DOHH2 (cell line): ENCODE measurements around the gene IL1R1.

Experiments used
- H3F3A ChIP-seq: fragments of 200-600 bp; sonication (generic), shearing (Covaris generic); 2 replicates; pipeline ENCODE4 v1.6.0; 2016; ENCODE audit warnings: antibody characterized with exemption, mild to moderate bottlenecking; ENCODE audit not compliant: control insufficient read depth, insufficient read depth
- H3K27ac ChIP-seq: fragments of 200-600 bp; sonication (generic); 2 replicates; pipeline ENCODE4 v1.5.1; 2014; ENCODE audit warnings: low read depth, mild to moderate bottlenecking, low read length, moderate library complexity
- H3K27me3 ChIP-seq: fragments of 200-600 bp; sonication (generic); 2 replicates; pipeline ENCODE4 v1.6.1; 2014; ENCODE audit warnings: mild to moderate bottlenecking, low read length, mixed read lengths; ENCODE audit not compliant: control insufficient read depth
- H3K36me3 ChIP-seq: fragments of 200-600 bp; sonication (generic); 2 replicates; pipeline ENCODE4 v1.6.1; 2014; ENCODE audit warnings: mild to moderate bottlenecking, low read length, moderate library complexity, mixed read lengths; ENCODE audit not compliant: control insufficient read depth
- H3K4me1 ChIP-seq: fragments of 200-600 bp; sonication (generic); 2 replicates; pipeline ENCODE4 v1.6.1; 2014; ENCODE audit warnings: mild to moderate bottlenecking, low read length, mixed read lengths; ENCODE audit not compliant: control insufficient read depth
- H3K4me2 ChIP-seq: fragments of 200-600 bp; sonication (generic); 2 replicates; pipeline ENCODE4 v1.6.0; 2014; ENCODE audit warnings: mild to moderate bottlenecking, low read length, moderate library complexity
- H3K4me3 ChIP-seq: fragments of 200-600 bp; sonication (generic); 2 replicates; pipeline ENCODE4 v1.5.1; 2014; ENCODE audit warnings: mild to moderate bottlenecking, low read length, mixed read lengths
- H3K79me2 ChIP-seq: fragments of 200-600 bp; sonication (generic); 2 replicates; pipeline ENCODE4 v1.6.1; 2014; ENCODE audit warnings: mild to moderate bottlenecking, low read length, mixed read lengths; ENCODE audit not compliant: control insufficient read depth
- H3K9me2 ChIP-seq: fragments of 200-600 bp; sonication (generic); replicated peaks from 2 replicates; pipeline ENCODE4 v1.6.1; 2014; ENCODE audit warnings: mild to moderate bottlenecking, low read length, mixed read lengths; ENCODE audit not compliant: control insufficient read depth
- H3K9me3 ChIP-seq: fragments of 200-600 bp; sonication (generic); 2 replicates; pipeline ENCODE4 v1.6.1; 2014; ENCODE audit warnings: antibody characterized with exemption, low read length, mixed read lengths; ENCODE audit not compliant: control insufficient read depth, insufficient read depth
- H4K20me1 ChIP-seq: fragments of 200-600 bp; sonication (generic); 2 replicates; pipeline ENCODE4 v1.6.0; 2014; ENCODE audit warnings: low read depth, mild to moderate bottlenecking, antibody characterized with exemption, low read length, moderate library complexity; ENCODE audit not compliant: control insufficient read depth, insufficient read depth
- EZH2phosphoT487 ChIP-seq: fragments of 200-600 bp; sonication (generic); IDR thresholded peaks from 2 replicates; pipeline ENCODE4 v1.6.1; 2017; ENCODE audit warnings: borderline replicate concordance, mild to moderate bottlenecking, antibody characterized with exemption, low read length, moderate library complexity, mixed read lengths
- TF ChIP-seq, protein P1 (sequence below): fragments of 200-600 bp; sonication (generic); IDR thresholded peaks from one replicate; pipeline ENCODE4 v1.5.1; 2014; ENCODE audit warnings: antibody characterized with exemption, mild to moderate bottlenecking, low read depth, low read length; ENCODE audit not compliant: poor library complexity, severe bottlenecking

The IL1R1 gene

DNA sequence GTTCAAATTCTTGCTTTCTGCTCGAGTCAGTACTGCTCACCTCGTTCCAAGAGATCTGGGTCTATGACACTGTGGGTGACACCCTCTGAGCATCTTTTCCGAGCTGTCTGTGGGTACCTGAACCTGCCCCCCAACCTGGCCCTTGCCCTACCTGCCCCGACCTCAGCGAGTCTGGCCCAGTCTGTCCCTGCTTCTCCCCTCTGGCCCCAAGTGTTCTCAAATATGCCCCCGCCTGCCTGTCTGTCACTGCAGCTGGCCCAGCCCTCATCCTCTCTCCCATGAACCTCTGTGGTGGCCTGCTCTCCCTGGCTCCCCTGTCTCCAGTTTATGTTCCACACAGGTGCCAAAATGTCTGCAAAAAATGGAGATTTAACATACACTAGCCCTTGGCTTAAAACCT, 11.8 kb downstream of the IL1R1 start:
- Histone ChIP-seq H3K9me3 (no peaks in the 10 kb centered on the region), H3F3A (no peaks in the 10 kb centered on the region), H3K36me3 (no peaks in the 10 kb centered on the region), H3K27me3 (no peaks in the 10 kb centered on the region), H3K79me2 (no peaks in the 10 kb centered on the region), H3K4me1 (no peaks in the 10 kb centered on the region), H3K4me2 (no peak overlapping the region), H3K9me2 (no peaks in the 10 kb centered on the region), H3K4me3 (no peak overlapping the region), H4K20me1 (no peaks in the 10 kb centered on the region), H3K27ac (no peak overlapping the region)
- TF ChIP-seq, protein P1, sequence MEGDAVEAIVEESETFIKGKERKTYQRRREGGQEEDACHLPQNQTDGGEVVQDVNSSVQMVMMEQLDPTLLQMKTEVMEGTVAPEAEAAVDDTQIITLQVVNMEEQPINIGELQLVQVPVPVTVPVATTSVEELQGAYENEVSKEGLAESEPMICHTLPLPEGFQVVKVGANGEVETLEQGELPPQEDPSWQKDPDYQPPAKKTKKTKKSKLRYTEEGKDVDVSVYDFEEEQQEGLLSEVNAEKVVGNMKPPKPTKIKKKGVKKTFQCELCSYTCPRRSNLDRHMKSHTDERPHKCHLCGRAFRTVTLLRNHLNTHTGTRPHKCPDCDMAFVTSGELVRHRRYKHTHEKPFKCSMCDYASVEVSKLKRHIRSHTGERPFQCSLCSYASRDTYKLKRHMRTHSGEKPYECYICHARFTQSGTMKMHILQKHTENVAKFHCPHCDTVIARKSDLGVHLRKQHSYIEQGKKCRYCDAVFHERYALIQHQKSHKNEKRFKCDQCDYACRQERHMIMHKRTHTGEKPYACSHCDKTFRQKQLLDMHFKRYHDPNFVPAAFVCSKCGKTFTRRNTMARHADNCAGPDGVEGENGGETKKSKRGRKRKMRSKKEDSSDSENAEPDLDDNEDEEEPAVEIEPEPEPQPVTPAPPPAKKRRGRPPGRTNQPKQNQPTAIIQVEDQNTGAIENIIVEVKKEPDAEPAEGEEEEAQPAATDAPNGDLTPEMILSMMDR, result no peak
- TF ChIP-seq EZH2phosphoT487, result no peak

DNA sequence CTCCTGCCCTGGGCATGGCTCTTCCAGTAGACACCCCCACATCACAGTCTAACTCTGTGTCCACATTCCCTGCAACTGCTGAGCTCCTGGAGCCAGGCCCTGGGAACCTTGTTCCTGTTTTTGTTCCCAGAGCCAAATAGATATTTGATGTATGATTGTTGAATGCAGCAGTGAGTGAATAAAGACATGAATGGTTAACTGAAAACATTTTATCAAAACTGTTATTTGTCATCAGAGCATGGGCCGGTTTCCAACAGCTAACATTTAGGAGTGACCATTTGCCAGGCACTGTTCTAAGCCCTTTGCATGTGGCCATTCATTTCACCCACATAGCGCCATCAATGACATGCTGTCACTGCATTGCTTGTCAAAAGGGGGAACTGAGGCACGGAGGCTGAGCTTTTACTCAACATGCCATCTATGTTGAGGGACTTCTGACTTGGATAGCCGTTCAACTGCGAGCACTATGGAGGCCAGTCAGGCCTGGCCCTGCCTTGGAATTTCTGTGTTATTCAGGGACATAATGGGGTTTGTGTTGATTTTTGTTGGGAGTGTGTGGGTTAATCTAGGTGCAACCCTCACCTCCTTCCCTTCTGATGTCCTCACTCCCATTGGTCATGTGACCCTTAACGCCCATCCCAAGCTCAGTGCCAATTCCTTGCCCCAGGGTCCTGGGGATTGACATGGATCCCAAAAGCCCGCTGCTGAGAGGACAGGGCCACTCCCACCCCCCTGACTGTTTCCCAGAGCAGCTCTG, 12.6 kb downstream of the IL1R1 start:
- H3K4me3 ChIP-seq, result no peak overlapping the region
- H3K79me2 ChIP-seq, result no peaks in the 10 kb centered on the region
- H3K27me3 ChIP-seq, result no peaks in the 10 kb centered on the region
- no peaks in the 10 kb centered on the region for H4K20me1 ChIP-seq
- TF ChIP-seq EZH2phosphoT487, result no peak
- TF ChIP-seq, protein P1, result no peak
- no peak overlapping the region for H3K27ac ChIP-seq
- no peaks in the 10 kb centered on the region for H3F3A ChIP-seq
- no peaks in the 10 kb centered on the region for H3K9me2 ChIP-seq
- H3K9me3 ChIP-seq, result no peaks in the 10 kb centered on the region
- H3K4me2 ChIP-seq, result no peak overlapping the region
- H3K4me1 ChIP-seq, result no peaks in the 10 kb centered on the region
- no peaks in the 10 kb centered on the region for H3K36me3 ChIP-seq

DNA sequence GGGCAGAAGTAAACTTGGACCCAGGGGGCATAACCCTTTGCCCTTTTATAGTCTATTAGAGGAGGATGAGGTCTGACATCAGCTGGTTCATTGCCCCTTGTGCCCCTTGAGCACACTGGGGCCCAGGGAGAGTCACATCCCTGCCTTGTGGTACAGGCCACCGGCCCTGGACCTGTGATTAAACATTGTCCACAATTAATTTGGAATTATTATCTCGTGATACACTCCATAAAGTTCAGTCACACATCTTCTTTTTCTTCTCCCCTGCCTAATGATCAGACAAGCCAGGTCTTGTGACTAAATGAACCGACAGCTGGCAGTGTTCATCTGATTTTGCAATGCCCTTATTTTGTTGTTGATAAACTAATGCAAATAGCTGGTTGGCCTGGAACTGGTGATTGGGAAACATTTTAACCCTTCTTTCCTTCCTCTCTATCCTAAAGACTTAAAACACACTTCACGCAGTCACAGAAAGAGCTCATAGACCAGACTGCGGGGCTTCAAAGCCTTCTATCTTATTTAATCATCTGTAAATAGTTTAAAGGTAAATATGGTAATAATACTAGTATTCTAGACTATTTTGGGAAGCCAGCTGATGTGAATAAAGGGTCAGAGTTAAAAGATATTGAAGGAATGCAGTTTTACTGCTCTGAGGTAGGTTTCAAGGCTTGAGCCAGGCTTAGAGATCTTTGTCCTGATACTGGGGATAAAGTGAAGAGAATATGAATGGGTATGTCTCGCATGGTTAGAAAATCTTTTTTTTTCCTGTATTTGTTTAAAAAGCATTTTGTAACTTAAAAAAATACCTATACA, 13.4 kb downstream of the IL1R1 start:
- Histone ChIP-seq H3K36me3 (no peaks in the 10 kb centered on the region), H3K27ac (no peak overlapping the region), H3K79me2 (no peaks in the 10 kb centered on the region), H4K20me1 (no peaks in the 10 kb centered on the region), H3K4me1 (no peaks in the 10 kb centered on the region), H3K27me3 (no peaks in the 10 kb centered on the region), H3K9me3 (no peaks in the 10 kb centered on the region), H3F3A (no peaks in the 10 kb centered on the region), H3K4me2 (no peak overlapping the region), H3K9me2 (no peaks in the 10 kb centered on the region), H3K4me3 (no peak overlapping the region)
- TF ChIP-seq, protein P1, result no peak
- TF ChIP-seq EZH2phosphoT487, result no peak
